Activated CD4-positive, alpha-beta T cell treated with anti-CD3 and anti-CD28 coated beads, Interleukin-2, amount 50 U/mL, for 24 hours (primary cell): Measurements from ENCODE around the gene MYOZ1.
A peak's percentile ranks its signal among the peaks of the same experiment; 100 is the strongest.
"Not testable (repeated sequence)": the region's sequence is repeated elsewhere in the genome, so short reads cannot be mapped to it uniquely, and the experiment has no call there.

Experiments
- DNase-seq, 2 donors: peaks; one replicate each; pipeline ENCODE4 v3.0.0-alpha.2; 2020; ENCODE audit warnings: low read depth in 1 of 2, low spot score in 1 of 2

Gene MYOZ1

DNA sequence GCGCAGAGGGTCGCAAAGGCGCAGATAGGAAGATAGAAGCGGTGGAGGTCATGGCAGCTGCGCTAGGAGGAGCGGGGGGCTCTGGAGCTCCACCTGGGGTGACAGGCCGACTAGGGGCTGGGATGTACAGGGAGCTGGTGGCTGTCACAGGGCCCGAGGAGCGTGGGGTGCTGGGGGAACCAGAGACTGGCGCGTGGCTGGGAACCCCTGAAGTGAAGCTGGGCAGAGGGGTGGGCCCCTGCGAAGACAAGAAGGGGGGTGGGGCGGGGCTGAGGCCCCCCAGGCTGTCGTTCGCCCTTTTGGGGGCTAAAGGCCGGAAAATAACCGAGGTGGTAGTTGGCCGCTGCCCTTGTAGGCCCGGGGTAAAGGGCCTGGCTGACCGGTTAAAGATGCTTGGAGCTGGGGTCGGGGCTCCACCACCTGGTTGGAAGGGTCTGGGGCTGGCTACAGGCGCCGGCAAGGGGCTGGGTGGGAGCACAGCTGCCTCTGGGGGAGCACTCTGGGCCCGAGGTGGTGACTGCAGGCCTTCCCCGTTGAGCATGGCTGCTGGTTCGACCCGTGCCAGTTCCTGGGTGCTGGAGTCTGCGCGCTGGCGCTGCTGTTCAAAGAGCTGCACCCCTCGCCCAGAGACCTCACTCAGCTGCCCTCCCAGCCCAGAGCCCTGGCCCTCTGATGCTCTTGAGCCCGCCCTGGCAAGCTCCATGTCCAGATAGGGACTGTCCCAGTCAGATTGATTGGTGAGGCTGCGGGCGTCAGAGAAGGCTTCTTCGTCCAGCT lies 6.8 kb upstream of the MYOZ1 start:
- no peak for DNase-seq

DNA sequence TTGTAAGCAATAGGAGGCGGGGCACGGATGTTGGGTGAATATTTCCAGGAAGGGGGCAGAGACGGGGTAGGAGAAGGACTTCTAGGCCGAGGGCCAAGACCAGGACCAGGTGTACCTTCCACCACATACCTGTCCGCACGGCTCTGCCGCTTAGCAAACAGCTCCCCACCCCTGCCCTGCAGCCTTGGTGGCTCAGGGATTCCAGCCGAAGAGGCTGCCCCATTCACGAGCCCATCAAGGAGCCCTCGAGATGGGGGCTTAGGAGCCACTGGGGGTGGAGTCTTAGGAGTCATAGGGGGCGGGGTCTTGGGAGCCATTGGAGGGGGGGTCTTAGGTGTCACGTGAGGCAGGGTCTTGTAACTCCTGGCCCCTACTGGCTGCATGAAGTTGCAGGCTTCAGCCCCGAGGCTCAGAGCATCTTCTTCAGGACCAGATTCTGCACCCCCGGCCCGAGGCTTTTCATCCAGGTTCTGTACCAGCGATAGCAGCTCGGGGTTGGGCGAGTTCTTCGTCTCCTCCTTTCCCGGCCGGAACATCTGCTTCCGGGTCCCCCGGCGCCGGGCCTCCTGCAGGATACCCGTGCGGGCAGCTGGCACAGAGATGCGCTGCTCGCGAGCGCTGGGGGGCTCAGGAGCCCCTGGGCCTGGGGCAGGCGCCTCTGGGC lies 6.1 kb upstream of the MYOZ1 start:
- DNase-seq: no peak

DNA sequence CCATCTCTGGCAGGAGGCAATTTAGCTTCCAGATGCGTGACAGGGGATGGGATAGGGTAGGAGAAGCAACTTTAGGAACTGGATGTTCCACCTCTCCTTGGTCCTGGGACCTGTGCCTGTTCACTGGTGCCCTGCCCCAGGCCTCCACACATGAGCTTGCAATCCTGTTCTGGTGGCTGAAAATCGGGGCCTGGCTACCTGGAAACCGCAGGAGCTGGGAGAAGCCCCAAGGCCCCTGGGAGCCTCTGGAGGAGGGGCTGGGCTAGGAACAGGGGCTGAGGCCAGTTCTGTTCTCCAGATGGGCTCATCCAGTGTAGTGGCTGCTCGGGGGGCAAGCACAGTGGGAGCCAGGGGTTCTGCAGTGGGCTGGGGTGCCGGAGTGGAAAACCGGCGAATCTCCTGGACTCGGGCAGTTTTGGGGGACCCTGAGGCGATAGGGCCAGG lies 5.3 kb upstream of the MYOZ1 start:
- DNase-seq: no peak

DNA sequence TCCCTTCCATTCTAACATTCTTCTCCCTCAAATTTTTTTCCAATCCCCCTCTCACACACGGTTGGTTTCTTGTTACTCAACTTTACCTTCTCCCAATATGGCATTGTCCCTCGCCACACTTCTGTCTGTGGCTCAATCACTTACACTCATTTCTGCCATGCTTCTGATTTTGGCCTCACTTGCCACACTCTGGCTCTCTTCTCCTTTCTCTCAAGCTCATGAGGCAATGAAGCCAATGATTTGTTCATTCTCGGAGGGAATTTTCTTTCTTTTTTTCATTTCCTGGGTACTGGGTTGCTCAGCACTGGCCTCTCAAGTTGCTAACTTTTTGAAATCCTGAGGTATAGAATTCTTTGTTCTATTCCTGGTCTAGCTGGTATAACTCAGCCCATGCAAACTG lies 4.0 kb upstream of the MYOZ1 start:
- no peak for DNase-seq

DNA sequence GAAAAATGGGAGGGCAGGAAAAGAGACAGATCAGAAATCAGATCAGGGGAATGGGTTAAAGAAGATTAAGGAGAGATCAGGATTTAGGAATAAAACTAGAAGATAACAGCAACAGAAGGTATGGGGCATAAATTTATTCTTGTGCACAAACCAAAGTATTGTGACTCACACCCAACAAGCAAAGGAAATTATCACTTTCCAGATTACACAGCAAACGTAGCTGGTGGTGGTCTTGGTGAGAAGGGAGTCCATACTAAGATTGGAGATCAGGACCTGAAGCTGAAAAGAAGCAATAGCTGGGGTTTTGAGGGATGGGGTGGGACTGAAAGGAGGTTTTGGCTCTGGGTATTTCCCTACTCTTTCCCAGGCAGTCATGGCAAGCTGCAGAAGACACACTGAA lies 3.5 kb upstream of the MYOZ1 start:
- DNase-seq: no peak

DNA sequence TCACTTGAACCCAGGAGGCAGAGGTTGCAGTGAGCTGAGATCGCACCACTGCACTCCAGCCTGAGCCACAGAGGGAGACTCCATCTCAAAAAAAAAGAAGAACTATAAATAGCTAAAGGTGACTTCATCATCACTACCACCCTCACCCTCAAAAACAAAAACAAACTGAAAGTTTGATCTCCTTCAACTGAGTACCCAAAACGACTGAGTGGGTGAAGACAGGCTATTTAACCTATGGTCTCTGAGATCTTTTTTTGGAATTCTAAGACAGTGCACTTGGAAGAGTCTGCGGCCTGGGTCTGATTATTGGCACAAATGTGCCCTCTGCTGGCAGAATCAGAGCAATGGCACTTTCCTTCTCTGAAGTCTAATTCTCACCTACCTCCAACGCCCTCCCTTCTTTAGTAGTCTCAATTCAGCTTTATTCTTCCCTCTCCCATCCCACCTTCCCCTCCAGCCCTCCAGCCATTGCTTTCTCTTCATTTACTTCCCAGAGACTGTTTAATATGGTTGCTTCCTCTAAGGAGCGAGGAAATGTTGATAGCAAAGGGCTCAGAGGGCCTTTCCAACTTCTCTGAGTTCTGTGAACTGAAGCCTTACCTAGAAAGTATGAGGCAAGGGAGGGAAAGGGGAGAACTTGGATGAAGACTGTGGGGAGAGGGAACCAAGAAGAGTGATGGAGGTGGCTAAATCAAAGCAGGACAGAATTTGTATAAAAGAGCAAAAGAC lies 2.9 kb upstream of the MYOZ1 start:
- DNase-seq: peak in 1 of 2 donors; percentile 31

DNA sequence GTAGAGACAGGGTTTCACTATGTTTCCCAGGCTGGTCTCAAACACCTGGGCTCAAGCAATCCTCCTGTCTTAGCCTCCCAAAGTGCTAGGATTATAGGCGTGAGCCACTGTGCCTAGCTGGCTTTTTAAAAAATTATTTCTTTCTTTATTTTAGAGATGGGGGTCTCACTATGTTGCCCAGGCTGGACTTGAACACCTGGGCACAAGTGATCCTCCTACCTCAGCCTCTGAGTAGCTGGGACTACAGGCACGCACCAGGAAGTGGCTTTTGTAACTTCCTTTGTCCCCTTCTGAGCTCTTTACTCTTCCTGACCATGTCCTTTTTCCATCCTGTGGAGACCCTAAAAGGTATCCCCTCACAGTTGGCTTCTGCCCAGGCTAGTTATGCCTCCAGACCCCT lies 2.1 kb upstream of the MYOZ1 start:
- no peak for DNase-seq

DNA sequence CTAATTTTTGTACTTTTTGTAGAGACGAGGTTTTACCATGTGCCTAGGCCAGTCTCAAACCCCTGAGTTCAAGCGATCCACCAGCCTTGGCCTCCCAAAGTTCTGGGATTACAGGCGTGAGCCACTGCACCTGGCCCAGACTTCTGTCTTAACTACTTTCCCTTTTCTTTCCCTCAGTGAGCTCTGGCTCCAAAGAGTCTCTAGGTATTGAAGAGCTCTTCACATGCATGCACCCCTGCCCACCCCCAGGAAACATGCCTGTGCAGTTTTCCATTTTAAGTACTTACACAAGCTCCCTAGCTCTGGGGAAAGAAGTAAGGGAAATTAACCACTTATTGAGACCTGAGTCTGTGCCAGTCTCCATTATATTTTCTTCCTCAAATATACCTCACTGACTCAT lies 2.0 kb downstream of the MYOZ1 start:
- DNase-seq: no peak

DNA sequence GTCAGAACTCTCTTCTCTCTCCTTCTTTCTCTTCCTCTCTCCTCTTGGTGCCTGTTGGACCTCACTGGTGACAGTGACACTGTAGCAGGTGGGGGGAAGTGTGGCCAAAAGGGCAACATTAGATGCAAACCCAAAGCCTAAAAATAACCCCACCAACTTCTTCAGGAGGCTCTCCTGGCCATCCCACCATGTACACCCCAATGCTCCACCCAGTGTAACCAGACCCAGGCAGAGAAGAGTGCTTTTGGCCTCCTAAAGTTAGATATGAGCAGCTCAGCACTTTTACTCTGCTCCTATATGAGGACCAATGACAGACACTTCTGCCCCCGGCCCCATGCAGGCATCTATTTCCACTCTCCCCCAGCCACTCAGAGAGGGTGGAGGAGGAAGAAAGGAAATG lies 5.5 kb downstream of the MYOZ1 start:
- DNase-seq: no peak

DNA sequence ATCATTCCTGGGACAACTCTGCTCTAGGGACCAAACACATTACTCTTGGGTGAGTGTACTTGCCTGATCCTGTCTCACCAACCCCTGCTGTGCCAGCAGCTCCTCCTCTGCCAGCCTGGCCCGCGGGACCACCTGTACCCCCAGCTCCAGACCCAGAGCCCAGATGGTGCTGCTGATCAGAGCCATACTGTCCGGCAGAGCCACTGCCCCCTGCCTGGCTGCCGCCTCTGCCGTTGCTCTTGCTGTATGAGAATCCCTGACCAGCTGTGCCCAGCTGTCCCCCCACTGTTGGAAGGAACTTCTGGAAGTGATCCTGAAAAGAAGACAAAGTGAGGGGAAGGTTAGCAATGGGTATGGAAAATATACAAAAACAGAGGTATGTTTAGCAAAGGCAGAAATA lies 6.9 kb downstream of the MYOZ1 start:
- no peak for DNase-seq

DNA sequence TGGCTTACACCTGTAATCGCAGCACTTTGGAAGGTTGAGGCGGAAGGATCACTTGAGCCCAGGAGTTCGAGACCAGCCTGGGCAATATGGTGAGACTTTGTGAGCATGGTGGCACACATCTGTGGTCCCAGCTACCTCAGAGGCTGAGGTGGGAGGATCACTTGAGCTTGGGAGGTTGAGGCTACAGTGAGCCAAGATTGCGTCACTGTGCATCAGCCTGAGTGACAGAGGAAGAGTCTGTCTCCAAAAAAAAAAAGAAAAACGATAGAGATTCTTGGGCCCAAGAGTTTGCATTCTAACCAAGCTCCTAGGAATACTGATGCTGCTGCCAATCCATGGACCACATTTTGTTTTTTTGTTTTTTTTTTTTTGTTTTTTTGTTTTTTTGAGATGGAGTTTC lies 12.1 kb downstream of the MYOZ1 start:
- DNase-seq: no peak

DNA sequence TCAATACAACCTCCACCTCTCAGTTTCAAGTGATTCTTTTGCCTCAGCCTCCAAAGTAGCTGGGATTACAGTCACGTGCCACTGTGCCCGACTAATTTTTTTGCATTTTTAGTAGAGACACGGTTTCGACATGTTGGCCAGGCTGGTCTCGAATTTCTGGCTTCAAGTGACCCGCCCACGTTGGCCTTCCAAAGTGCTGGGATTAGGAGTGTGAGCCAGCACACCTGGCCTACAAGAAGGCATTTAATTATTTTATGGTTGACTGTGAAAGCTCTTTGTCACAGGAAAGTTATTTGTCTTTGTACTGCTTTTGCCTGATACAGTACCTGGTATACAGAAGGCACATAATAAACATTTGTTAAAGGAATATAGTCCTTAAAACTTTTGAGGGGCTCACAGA lies 12.9 kb downstream of the MYOZ1 start:
- DNase-seq: no peak

DNA sequence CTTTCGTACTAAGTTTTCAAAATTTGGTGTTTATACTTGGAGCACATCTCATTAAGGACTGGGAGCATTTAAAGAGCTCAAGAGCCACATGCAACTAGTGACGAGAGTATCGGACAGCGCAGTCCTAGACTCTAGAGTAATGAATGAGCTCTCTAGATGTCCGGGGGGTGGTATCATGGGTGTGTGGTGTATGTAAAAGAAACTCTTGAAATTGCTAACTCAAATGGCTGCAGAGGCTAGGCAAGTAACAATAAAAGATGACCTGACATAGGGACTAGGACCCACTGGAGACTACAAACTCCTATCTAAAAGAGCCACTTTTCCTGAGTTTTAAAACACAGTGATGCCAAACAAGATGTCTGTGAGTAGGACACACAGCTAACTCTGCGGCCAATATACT lies 14.0 kb downstream of the MYOZ1 start:
- no peak for DNase-seq

DNA sequence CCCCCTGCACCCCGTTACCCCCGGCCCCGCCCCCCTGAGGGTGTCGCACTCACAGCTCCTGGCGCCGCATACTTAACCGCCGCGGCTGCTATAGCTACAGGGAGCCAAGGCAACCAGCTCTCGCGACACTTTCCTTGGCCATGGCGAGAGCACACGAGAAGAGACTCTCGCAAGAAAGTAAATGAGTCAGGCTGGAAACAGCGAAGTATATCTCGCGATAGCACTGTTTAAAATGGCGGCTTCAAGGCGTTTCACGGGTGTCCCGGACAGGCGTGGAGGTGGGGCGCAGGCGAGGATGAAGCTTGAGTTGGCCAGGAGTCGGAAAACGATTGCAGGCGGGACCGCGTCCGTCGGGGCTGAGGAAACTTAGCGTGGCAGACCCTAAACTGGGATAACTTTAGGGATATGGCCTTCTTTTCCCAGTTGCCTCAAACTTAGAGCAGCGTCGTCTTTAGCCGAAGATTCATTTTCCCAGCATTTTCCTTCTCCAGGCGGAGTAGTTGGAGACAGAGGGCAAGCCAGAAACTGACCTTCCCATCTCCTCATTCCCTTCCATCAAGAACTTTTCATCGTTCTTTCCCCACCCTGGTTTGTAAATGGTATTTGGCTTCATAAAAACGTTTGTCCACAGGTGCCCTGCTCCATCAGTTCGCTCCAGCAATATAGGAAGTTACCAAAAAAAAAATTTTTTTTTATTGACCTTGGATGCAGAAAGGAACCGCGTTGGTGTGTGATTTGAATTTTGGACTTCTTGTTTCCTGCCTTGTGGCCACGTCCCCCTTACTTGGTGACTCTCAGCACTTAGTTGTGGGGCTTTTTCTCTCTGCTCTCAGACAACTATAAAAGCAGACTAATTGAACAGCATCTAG lies 15.2 kb downstream of the MYOZ1 start:
- peak; percentile 82 to 89 for DNase-seq

DNA sequence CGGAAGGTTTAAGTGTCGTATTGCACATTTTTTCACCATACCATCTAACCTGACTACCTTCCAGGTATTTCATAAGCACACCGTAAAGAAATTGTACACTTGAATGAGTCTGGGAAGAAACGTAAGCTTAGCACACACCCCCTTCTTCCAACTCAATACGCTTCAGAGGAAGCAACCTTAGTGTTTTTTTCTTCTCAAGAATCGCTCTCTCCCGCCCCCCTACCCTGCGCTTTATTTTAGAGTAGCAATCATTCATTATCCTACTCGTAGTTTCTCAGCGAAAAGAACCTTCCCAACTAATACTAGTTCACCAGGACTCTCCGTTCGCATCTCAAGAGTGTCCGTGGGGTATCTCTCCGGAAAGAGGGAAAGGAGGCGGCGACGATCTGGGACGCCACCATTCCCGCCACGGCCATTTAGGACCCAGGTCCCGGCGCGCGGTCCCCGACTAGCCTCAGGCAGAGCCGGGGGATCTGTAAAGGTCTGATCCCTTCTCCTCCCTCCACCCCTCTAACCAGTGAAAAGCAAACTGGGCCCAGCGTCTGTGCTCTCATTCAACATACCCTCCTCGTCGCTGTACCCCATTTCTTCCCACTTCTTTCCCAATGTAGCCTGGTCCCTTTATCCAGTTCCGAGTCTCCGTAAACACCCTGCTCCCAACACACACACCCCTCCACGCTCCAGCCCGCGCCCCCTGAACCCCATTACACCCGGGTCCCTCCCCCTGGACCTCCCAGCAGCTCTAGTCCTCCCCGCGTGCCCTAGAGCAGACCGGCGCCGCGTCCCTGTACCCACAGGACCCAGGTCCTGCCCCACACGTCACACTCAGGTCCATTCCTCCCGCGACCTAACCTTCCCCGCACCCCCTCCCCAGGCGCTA lies 16.0 kb downstream of the MYOZ1 start:
- DNase-seq: peak in 1 of 2 donors; percentile 5

DNA sequence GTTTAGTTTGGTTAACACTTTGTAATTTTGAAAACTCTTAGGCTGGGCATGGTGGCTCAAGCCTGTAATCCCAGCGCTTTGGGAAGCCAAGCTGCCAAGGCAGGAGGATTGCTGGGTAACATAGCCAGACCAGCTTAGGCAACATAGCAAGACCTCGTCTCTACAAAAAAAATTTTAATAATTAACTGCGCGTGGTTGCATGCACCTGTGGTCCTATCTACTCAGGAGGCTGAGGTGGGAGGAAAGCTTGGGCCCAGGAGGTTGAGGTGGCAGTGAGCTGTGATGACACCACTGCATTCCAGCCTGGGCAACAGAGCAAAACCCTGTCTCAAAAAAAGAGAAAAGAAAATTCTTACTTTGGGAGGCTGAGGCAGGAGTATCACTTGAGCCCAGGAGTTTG lies 18.2 kb downstream of the MYOZ1 start:
- no peak for DNase-seq

DNA sequence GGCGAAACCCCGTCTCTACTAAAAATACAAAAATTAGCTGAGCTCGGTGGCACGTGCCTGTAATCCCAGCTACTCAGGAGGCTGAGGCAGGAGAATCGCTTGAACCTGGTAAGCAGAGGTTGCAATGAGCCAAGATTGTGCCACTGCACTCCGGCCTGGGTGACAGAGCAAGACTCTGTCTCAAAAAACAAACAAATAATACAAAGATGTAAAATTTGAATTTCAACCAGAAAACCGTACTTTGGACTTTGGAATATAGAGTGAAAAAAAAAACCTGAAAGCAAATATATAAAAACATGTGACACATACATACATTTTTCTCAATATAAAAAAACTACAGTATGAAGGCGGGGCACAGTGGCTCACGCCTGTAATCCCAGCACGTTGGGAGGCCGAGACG lies 20.3 kb downstream of the MYOZ1 start:
- not testable (repeated sequence) for DNase-seq

DNA sequence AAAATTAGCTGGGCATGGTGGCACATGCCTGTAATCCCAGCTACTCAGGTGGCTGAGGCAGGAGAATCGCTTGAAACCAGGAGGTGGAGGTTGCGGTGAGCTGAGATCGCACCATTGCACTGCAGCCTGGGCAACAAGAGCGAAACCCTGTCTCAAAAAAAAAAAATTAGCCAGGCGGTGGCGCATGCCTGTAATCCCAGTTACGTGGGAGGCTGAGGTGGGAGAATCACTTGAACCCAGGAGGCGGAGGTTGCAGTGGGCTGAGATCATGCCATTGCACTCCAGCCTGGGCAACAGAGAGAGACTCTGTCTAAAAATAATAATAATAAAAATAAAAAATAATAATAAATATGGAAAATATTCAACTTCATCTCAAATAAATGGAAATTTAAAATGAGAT lies 24.1 kb downstream of the MYOZ1 start:
- DNase-seq: not testable (repeated sequence)

DNA sequence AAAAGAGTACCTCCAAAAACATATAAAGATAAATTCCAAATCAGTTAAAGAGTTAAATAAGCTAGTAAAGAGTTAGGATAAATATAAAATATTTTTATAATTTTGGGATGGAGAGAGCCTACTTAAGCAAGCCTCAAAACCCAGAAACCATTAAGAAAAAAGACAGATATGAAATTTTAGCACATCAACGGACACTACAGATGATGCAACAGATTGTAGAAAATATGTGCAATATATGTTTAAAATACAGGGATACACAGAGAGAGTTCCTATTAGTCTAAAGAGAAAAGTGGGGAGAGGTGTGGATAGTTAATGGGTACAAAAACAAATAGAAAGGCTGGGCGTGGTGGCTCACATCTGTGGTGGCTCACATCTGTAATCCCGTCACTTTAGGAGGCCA lies 26.6 kb downstream of the MYOZ1 start:
- no peak for DNase-seq

DNA sequence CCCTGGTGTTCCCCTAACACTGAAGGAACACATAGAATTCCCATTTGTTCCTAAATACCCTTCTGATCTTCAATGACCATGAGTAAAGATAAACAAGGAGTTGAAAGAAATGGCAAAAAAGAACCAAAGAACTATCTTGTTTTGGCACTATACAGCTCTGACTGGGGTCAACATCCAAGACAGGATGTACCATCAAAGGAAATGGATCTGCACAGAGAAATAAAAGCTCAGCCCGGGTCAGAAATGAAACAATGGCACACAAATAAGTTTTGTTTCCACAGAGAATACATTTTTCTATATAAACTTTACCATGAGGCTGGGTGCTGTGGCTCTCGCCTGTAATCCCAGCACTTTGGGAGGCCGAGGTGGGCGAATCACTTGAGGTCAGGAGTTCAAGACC lies 32.2 kb downstream of the MYOZ1 start:
- DNase-seq: no peak
